Glutamatergic neuron (in vitro differentiated cells): ENCODE measurements around the gene ARHGAP29. TPM values are rescaled to one million over a fixed set of nuclear protein-coding genes. Genes with fewer than 3 reads are reported as not detected.

ENCODE experiments used
- DNase-seq: peaks from one replicate; pipeline ENCODE4 v3.0.0; 2022
- H3K27ac Mint-ChIP-seq: one replicate; pipeline ENCODE4 v1.8.0; 2020; ENCODE audit warnings: mild to moderate bottlenecking, mixed read lengths, inconsistent platforms; ENCODE audit not compliant: unreplicated experiment
- H3K27me3 Mint-ChIP-seq: one replicate; pipeline ENCODE4 v1.8.0; 2020; ENCODE audit warnings: mild to moderate bottlenecking, moderate library complexity, mixed read lengths, inconsistent platforms; ENCODE audit not compliant: unreplicated experiment
- H3K36me3 Mint-ChIP-seq: one replicate; pipeline ENCODE4 v1.8.0; 2020; ENCODE audit warnings: mild to moderate bottlenecking, mixed read lengths, inconsistent platforms; ENCODE audit not compliant: unreplicated experiment
- H3K4me1 Mint-ChIP-seq: one replicate; pipeline ENCODE4 v1.8.0; 2020; ENCODE audit warnings: mild to moderate bottlenecking, low read depth, mixed read lengths, inconsistent platforms; ENCODE audit not compliant: unreplicated experiment
- H3K4me3 Mint-ChIP-seq: one replicate; pipeline ENCODE4 v1.8.0; 2020; ENCODE audit warnings: mild to moderate bottlenecking, mixed read lengths, inconsistent platforms; ENCODE audit not compliant: unreplicated experiment
- H3K9me3 Mint-ChIP-seq: one replicate; pipeline ENCODE4 v1.8.0; 2020; ENCODE audit warnings: mild to moderate bottlenecking, moderate library complexity, mixed read lengths, inconsistent platforms; ENCODE audit not compliant: unreplicated experiment
- CTCF ChIP-seq: fragments of 200-600 bp; sonication (generic); IDR thresholded peaks from one replicate; pipeline ENCODE4 v1.5.0; 2021; ENCODE audit not compliant: partially characterized antibody, unreplicated experiment
- total RNA-seq: library from RNA; stranded (reverse); fragmentation: NEBNext Ultra II Directional; extraction: Animal tissue kit (Norgen Biotek cat#: 25700); gene quantifications from one replicate; pipeline ENCODE4 v1.2.1, GENCODE V29; 2021; ENCODE audit not compliant: unreplicated experiment

Gene ARHGAP29
- total RNA-seq, 1 donor from 2014 or later: 1.1 TPM

- Mint-ChIP-seq H3K27ac (no peak overlapping the region), H3K36me3 (peaks cover 13% of the 10 kb centered on the region), H3K27me3 (peaks cover 7% of the 10 kb centered on the region), H3K4me1 (peaks cover 2% of the 10 kb centered on the region), H3K4me3 (no peak overlapping the region), H3K9me3 (no peaks in the 10 kb centered on the region)
- no peak for TF ChIP-seq CTCF
- no peak for DNase-seq
Observed at GRCh38 chr1:94244816-94245215, 7.4 kb upstream of the ARHGAP29 start.

DNA sequence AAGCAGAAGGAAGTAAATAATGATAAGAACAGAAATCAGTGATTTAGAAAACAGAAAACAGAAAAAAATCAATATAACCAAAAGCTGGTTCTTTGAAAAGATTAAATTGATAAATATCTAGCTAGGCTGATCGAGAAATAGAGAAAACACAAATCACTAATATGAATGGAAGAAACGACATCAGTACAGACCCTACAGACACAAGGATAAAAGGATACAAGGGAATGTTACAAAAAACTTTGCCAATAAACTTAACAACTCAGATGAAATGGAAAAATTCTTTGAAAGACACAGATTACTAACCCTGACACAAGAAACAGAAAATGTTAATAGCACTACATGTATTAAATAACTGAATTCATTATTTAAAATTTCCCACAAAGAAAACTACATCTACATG, 6.3 kb upstream of the ARHGAP29 start:
- Mint-ChIP-seq H3K4me3 (no peak overlapping the region), H3K9me3 (peaks cover 4% of the 10 kb centered on the region), H3K36me3 (peaks cover 13% of the 10 kb centered on the region), H3K4me1 (peaks cover 2% of the 10 kb centered on the region), H3K27me3 (peaks cover 10% of the 10 kb centered on the region), H3K27ac (no peak overlapping the region)
- no peak for TF ChIP-seq CTCF
- no peak for DNase-seq

- Mint-ChIP-seq H3K27ac (no peak overlapping the region), H3K27me3 (peaks cover 15% of the 10 kb centered on the region), H3K36me3 (peaks cover 13% of the 10 kb centered on the region), H3K4me1 (no peaks in the 10 kb centered on the region), H3K4me3 (no peak overlapping the region), H3K9me3 (peaks cover 6% of the 10 kb centered on the region)
- TF ChIP-seq CTCF: peak; percentile 55
- DNase-seq: no peak
Observed at GRCh38 chr1:94240822-94241221, 3.4 kb upstream of the ARHGAP29 start.

DNA sequence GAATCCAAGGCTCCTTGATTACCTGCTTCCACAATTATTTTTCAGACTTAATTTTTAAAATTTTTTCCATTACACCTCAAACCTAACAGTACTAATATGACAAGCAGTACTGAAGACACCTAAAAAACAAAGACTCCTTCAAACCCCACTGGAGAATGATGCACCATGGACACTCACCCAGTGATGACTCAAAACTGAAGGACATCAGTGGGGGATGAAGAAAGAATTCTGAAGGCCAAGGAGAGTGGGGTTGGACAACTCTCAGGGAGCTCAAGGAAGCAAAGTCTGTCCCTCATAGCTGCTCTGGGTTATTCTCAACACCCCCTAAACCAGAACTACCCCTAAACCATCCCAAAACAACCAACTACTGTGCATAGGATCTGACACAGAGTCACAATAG, 2.4 kb upstream of the ARHGAP29 start:
- Mint-ChIP-seq H3K9me3 (peaks cover 6% of the 10 kb centered on the region), H3K36me3 (peaks cover 13% of the 10 kb centered on the region), H3K4me3 (no peak overlapping the region), H3K27ac (no peak overlapping the region), H3K4me1 (no peaks in the 10 kb centered on the region), H3K27me3 (peaks cover 13% of the 10 kb centered on the region)
- no peak for TF ChIP-seq CTCF
- no peak for DNase-seq

- no peak for DNase-seq
- no peak for TF ChIP-seq CTCF
- Mint-ChIP-seq H3K36me3 (peaks cover 11% of the 10 kb centered on the region), H3K27ac (no peak overlapping the region), H3K27me3 (peaks cover 13% of the 10 kb centered on the region), H3K4me3 (no peak overlapping the region), H3K4me1 (no peaks in the 10 kb centered on the region), H3K9me3 (peaks cover 6% of the 10 kb centered on the region)
Observed at GRCh38 chr1:94239051-94239450, 1.7 kb upstream of the ARHGAP29 start.
